Measurements from ENCODE around the gene ST6GAL1.
A peak's percentile ranks its signal among the peaks of the same experiment; 100 is the strongest.

ST6GAL1 gene

GRCh38 chr3:186976837-186977750 is 46.8 kb downstream of the ST6GAL1 start:
- intact Hi-C loops (cut with DNase I; ENCODE audit: low total_unique reads), result loop anchor here (5.0 to 10.0 kb wide), 2 partner anchors 45 to 612 kb away; partner anchors contain the start of genes DGKG and ST6GAL1
- peak; percentile 91 to 96 for DNase-seq

GRCh38 chr3:186978712-186979111 is 48.4 kb downstream of the ST6GAL1 start:
- Histone ChIP-seq H3K4me3 (no peak overlapping the region), H3K4me1 (peaks cover 0 to 54% (median 38%) of the 10 kb centered on the region in 4 donors), H3K36me3 (peaks cover 0 to 13% (median 5%) of the 10 kb centered on the region in 3 donors), H3K27me3 (no peaks in the 10 kb centered on the region), H3K9me3 (no peaks in the 10 kb centered on the region), H3K27ac (peak overlapping the region; percentile 80 to 88)
- DNase-seq, result no peak
- TF ChIP-seq CTCF (IDR thresholded peaks at IDR 0.05), result no peak
- intact Hi-C loops (cut with DNase I; ENCODE audit: low total_unique reads), result loop anchor here (5.0 to 10.0 kb wide), 2 partner anchors 46 to 614 kb away; partner anchors contain the start of genes DGKG and ST6GAL1

More at GRCh38 chr3:186976837-186977750, 46.8 kb downstream of the ST6GAL1 start:
- Histone ChIP-seq H3K36me3 (peaks cover 0 to 5% (median 5%) of the 10 kb centered on the region in 3 donors), H3K27me3 (no peaks in the 10 kb centered on the region), H3K4me1 (peaks cover 4 to 64% (median 51%) of the 10 kb centered on the region in 4 donors), H3K27ac (peak overlapping the region; percentile 80 to 88), H3K9me3 (no peaks in the 10 kb centered on the region), H3K4me3 (peak overlapping the region; percentile 17 to 24)
- TF ChIP-seq CTCF (IDR thresholded peaks at IDR 0.05), result peak; percentile 28 to 42

GRCh38 chr3:186979852-186980251 is 49.5 kb downstream of the ST6GAL1 start:
- H3K4me1 ChIP-seq, result peaks cover 0 to 50% (median 33%) of the 10 kb centered on the region in 4 donors
- no peak for TF ChIP-seq CTCF (IDR thresholded peaks at IDR 0.05)
- H3K36me3 ChIP-seq, result peaks cover 0 to 13% (median 5%) of the 10 kb centered on the region in 3 donors
- intact Hi-C loops (cut with DNase I; ENCODE audit: low total_unique reads), result loop anchor here (5.0 to 10.0 kb wide), 2 partner anchors 48 to 615 kb away; partner anchors contain the start of genes DGKG and ST6GAL1
- H3K27ac ChIP-seq, result no peak overlapping the region
- H3K27me3 ChIP-seq, result no peaks in the 10 kb centered on the region
- no peaks in the 10 kb centered on the region for H3K9me3 ChIP-seq
- H3K4me3 ChIP-seq, result no peak overlapping the region
- no peak for DNase-seq

- intact Hi-C loops (cut with DNase I; ENCODE audit: low total_unique reads), result no loop called here
- Histone ChIP-seq H3K9me3 (no peaks in the 10 kb centered on the region), H3K27me3 (no peaks in the 10 kb centered on the region), H3K4me1 (peaks cover 0 to 48% (median 24%) of the 10 kb centered on the region in 4 donors), H3K36me3 (peaks cover 0 to 13% (median 5%) of the 10 kb centered on the region in 3 donors), H3K4me3 (no peak overlapping the region), H3K27ac (no peak overlapping the region)
- no peak for TF ChIP-seq CTCF (IDR thresholded peaks at IDR 0.05)
- no peak for DNase-seq
These were observed 50.7 kb downstream of the ST6GAL1 start for GRCh38 chr3:186980989-186981388.

- H3K9me3 ChIP-seq, result no peaks in the 10 kb centered on the region
- DNase-seq, result no peak
- H3K4me3 ChIP-seq, result no peak overlapping the region
- peak overlapping the region in 1 of 2 donors; percentile 29 for H3K27ac ChIP-seq
- H3K36me3 ChIP-seq, result peaks cover 0 to 13% (median 5%) of the 10 kb centered on the region in 3 donors
- TF ChIP-seq CTCF (IDR thresholded peaks at IDR 0.05), result no peak
- H3K27me3 ChIP-seq, result no peaks in the 10 kb centered on the region
- peaks cover 0 to 29% (median 8%) of the 10 kb centered on the region in 4 donors for H3K4me1 ChIP-seq
- intact Hi-C loops (cut with DNase I; ENCODE audit: low total_unique reads), result no loop called here
These were observed 53.3 kb downstream of the ST6GAL1 start for GRCh38 chr3:186983659-186984058.

Measured in tibial artery (tissue), 4 donors.